PFSK-1 (cell line): ENCODE results near the gene SLC7A11.

Experiments
- FOXP2 ChIP-seq: optimal IDR thresholded peaks from 2 replicates; pipeline ENCODE3; 2011; ENCODE audit warnings: borderline replicate concordance, control low read depth, inconsistent platforms; ENCODE audit not compliant: insufficient read depth; ENCODE audit errors: extremely low read length, extremely low read depth
- POLR2AphosphoS5 ChIP-seq: IDR thresholded peaks from 2 replicates; pipeline ENCODE4 v1.6.1; 2012; ENCODE audit warnings: low read depth, mild to moderate bottlenecking, control low read depth, low read length, moderate library complexity
- REST ChIP-seq, 2 experiments: IDR thresholded peaks; 2 replicates each; pipeline versions ENCODE4 v1.6.1 to v1.8.0; 2011 to 2012; ENCODE audit warnings: low read depth in 2 of 2, low read length in 2 of 2, control low read depth in 1 of 2, inconsistent platforms in 1 of 2, mild to moderate bottlenecking in 1 of 2, moderate library complexity in 1 of 2; ENCODE audit not compliant: insufficient read depth in 1 of 2
- SIN3A ChIP-seq: IDR thresholded peaks from 2 replicates; pipeline ENCODE4 v1.6.1; 2012; ENCODE audit warnings: mild to moderate bottlenecking, low read length, moderate library complexity, borderline replicate concordance; ENCODE audit not compliant: insufficient read depth
- TAF1 ChIP-seq: IDR thresholded peaks from 2 replicates; pipeline ENCODE4 v1.6.1; 2012; ENCODE audit warnings: low read length, control low read depth, borderline replicate concordance; ENCODE audit not compliant: insufficient read depth

The SLC7A11 gene

GRCh38 chr4:138263247-138263816 is 21.2 kb upstream of the SLC7A11 start:
- no peak for TF ChIP-seq FOXP2
- TF ChIP-seq REST (IDR thresholded peaks at IDR 0.05; ENCODE audit: insufficient read depth in 1 of 2, low read depth in 2 of 2, low read length in 2 of 2): no peak
- TF ChIP-seq POLR2AphosphoS5: no peak
- TF ChIP-seq TAF1: no peak
- no peak for TF ChIP-seq SIN3A

GRCh38 chr4:138262469-138262868 is 20.3 kb upstream of the SLC7A11 start:
- no peak for TF ChIP-seq FOXP2
- TF ChIP-seq SIN3A: no peak
- no peak for TF ChIP-seq TAF1
- TF ChIP-seq POLR2AphosphoS5: no peak
- TF ChIP-seq REST (IDR thresholded peaks at IDR 0.05; ENCODE audit: insufficient read depth in 1 of 2, low read depth in 2 of 2, low read length in 2 of 2): no peak

- TF ChIP-seq SIN3A (no peak), FOXP2 (no peak), POLR2AphosphoS5 (no peak), REST (IDR thresholded peaks at IDR 0.05; ENCODE audit: insufficient read depth in 1 of 2, low read depth in 2 of 2, low read length in 2 of 2) (no peak), TAF1 (no peak)
These were observed 19.9 kb upstream of the SLC7A11 start for GRCh38 chr4:138262030-138262429.

GRCh38 chr4:138259824-138260223 is 17.7 kb upstream of the SLC7A11 start:
- TF ChIP-seq POLR2AphosphoS5: no peak
- TF ChIP-seq TAF1: no peak
- no peak for TF ChIP-seq REST (IDR thresholded peaks at IDR 0.05; ENCODE audit: insufficient read depth in 1 of 2, low read depth in 2 of 2, low read length in 2 of 2)
- TF ChIP-seq SIN3A: no peak
- no peak for TF ChIP-seq FOXP2

- no peak for TF ChIP-seq POLR2AphosphoS5
- TF ChIP-seq REST (IDR thresholded peaks at IDR 0.05; ENCODE audit: insufficient read depth in 1 of 2, low read depth in 2 of 2, low read length in 2 of 2): no peak
These were observed 17.1 kb upstream of the SLC7A11 start for GRCh38 chr4:138259271-138259670.
